NCI-H748 treated with DMSO at 0.1 percent for 48 hours (cell line): Measurements from ENCODE around the gene C2orf42.
"Not testable (repeated sequence)": the region's sequence is repeated elsewhere in the genome, so short reads cannot be mapped to it uniquely, and the experiment has no call there.

Experiments used
- DNase-seq: peaks from one replicate; lab custom pipeline; 2025; lab: John Stamatoyannopoulos, UW

The C2orf42 gene

GRCh38 chr2:70102323-70102905 is 88.4 kb downstream of the C2orf42 start:
- DNase-seq, result not testable (repeated sequence)

DNA sequence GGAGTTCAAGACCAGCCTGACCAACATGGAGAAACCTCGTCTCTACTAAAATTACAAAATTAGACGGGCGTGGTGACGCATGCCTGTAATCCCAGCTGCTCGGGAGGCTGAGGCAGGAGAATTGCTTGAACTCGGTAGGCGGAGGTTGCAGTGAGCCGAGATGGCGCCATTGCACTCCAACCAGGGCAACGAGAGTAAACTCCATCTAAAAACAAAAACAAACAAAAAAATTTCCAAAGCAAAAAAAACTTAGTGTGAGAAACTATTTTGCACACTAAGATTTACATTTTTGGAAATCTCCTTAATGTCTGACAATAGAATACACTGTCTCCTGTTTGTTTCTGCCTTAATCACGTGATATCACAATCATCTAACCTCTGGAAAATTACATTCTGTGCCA is 89.1 kb downstream of the C2orf42 start:
- not testable (repeated sequence) for DNase-seq

GRCh38 chr2:70101174-70101573 is 89.6 kb downstream of the C2orf42 start:
- no peak for DNase-seq
